ENCODE results near the gene FBXL17.

FBXL17 gene

GRCh38 chr5:107954254-107954653 lies 427.6 kb downstream of the FBXL17 start:
- DNase-seq (ENCODE audit: low read depth in 2 of 2): no peak
- no peak overlapping the region for H3K4me3 ChIP-seq (replicated peaks in 1 of 2; ENCODE audit: low read depth in 2 of 2, low read length in 2 of 2)
- TF ChIP-seq CTCF (IDR thresholded peaks at IDR 0.05; ENCODE audit: low read depth, low read length): no peak

- no peak overlapping the region for H3K4me3 ChIP-seq (replicated peaks in 1 of 2; ENCODE audit: low read depth in 2 of 2, low read length in 2 of 2)
- no peak for TF ChIP-seq CTCF (IDR thresholded peaks at IDR 0.05; ENCODE audit: low read depth, low read length)
- no peak for DNase-seq (ENCODE audit: low read depth in 2 of 2)
These were observed 429.4 kb downstream of the FBXL17 start for GRCh38 chr5:107952450-107952849.

- DNase-seq (ENCODE audit: low read depth in 2 of 2): no peak
- H3K4me3 ChIP-seq (replicated peaks in 1 of 2; ENCODE audit: low read depth in 2 of 2, low read length in 2 of 2): no peak overlapping the region
- no peak for TF ChIP-seq CTCF (IDR thresholded peaks at IDR 0.05; ENCODE audit: low read depth, low read length)
These were observed 430.6 kb downstream of the FBXL17 start for GRCh38 chr5:107951309-107951708.

- TF ChIP-seq CTCF (IDR thresholded peaks at IDR 0.05; ENCODE audit: low read depth, low read length): no peak
- DNase-seq (ENCODE audit: low read depth in 2 of 2): no peak
- H3K4me3 ChIP-seq (replicated peaks in 1 of 2; ENCODE audit: low read depth in 2 of 2, low read length in 2 of 2): no peak overlapping the region
These were observed 431.1 kb downstream of the FBXL17 start for GRCh38 chr5:107950776-107951175.

- DNase-seq (ENCODE audit: low read depth in 2 of 2): no peak
- H3K4me3 ChIP-seq (replicated peaks in 1 of 2; ENCODE audit: low read depth in 2 of 2, low read length in 2 of 2): no peak overlapping the region
- TF ChIP-seq CTCF (IDR thresholded peaks at IDR 0.05; ENCODE audit: low read depth, low read length): no peak
These were observed 432.1 kb downstream of the FBXL17 start for GRCh38 chr5:107949688-107950341.

- H3K4me3 ChIP-seq (replicated peaks in 1 of 2; ENCODE audit: low read depth in 2 of 2, low read length in 2 of 2): no peak overlapping the region
- TF ChIP-seq CTCF (IDR thresholded peaks at IDR 0.05; ENCODE audit: low read depth, low read length): no peak
- no peak for DNase-seq (ENCODE audit: low read depth in 2 of 2)
These were observed 433.5 kb downstream of the FBXL17 start for GRCh38 chr5:107948377-107948776.

- TF ChIP-seq CTCF (IDR thresholded peaks at IDR 0.05; ENCODE audit: low read depth, low read length): no peak
- DNase-seq (ENCODE audit: low read depth in 2 of 2): no peak
- H3K4me3 ChIP-seq (replicated peaks in 1 of 2; ENCODE audit: low read depth in 2 of 2, low read length in 2 of 2): no peak overlapping the region
These were observed 436.8 kb downstream of the FBXL17 start for GRCh38 chr5:107945061-107945460.

Measured in cardiac fibroblast (primary cell).